ENCODE measurements around the gene ANXA4. TPM values are rescaled to one million over a fixed set of nuclear protein-coding genes. Genes with fewer than 3 reads are reported as not detected.
A peak's percentile ranks its signal among the peaks of the same experiment; 100 is the strongest.

ANXA4 gene
- total and polyA plus RNA-seq, 8 donors, result 40.8 to 193 (median 80.8) TPM

DNA sequence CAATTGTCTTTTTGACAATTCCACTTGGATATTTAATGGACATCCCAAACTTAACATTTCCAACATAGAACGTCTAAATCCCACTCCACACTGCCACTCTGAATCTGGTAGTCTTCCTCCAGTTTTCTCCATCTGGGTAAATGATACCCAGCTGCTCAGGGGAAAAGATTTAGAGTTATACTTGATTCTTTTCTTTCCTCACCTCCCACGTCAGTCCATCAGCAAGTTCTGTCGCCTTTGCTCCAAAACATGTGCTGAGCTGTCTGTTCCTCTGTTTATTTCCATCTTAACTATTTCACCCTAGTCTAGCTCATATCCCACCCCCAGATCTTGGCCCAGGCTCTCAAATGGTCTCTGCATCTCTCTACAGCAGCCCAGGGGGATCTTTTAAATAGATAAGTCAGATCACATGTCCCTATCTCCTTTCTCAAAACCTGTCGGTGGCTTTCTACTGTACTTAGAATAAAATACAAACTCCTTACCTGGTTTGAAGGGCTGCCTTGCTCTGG lies 44.2 kb downstream of the ANXA4 start:
- peaks cover 22 to 45% (median 33%) of the 10 kb centered on the region in 4 donors for H3K4me1 ChIP-seq
- no peak for TF ChIP-seq CTCF (IDR thresholded peaks at IDR 0.05)
- no peak for TF ChIP-seq POLR2AphosphoS5 (IDR thresholded peaks at IDR 0.05)
- no peak for TF ChIP-seq EP300 (IDR thresholded peaks at IDR 0.05)
- TF ChIP-seq POLR2A (IDR thresholded peaks at IDR 0.05), result no peak
- 74 to 88% (median 81%) methylated on average over 4 of the region's 4 CpGs for WGBS, 5 donors

GRCh38 chr2:69789175-69789721 lies 47.3 kb downstream of the ANXA4 start:
- intact Hi-C loops (cut with DNase I; ENCODE audit: low total_unique reads), result no loop called here
- Histone ChIP-seq H3K9me3 (no peaks in the 10 kb centered on the region), H3K36me3 (peaks cover 9 to 67% (median 40%) of the 10 kb centered on the region in 4 donors), H3K4me3 (no peak overlapping the region), H3K4me1 (peaks cover 11 to 26% (median 19%) of the 10 kb centered on the region in 4 donors), H3K27me3 (no peaks in the 10 kb centered on the region), H3K27ac (peak overlapping the region in 3 of 5 donors; percentile 58 to 67 (median 67))
- DNase-seq, result peak in 1 of 2 donors; percentile 77
- WGBS, 5 donors, result 69 to 79% (median 74%) methylated on average over 7 of the region's 7 CpGs
- TF ChIP-seq EP300 (IDR thresholded peaks at IDR 0.05), result no peak
- no peak for TF ChIP-seq CTCF (IDR thresholded peaks at IDR 0.05)
- TF ChIP-seq POLR2A (IDR thresholded peaks at IDR 0.05), result no peak
- TF ChIP-seq POLR2AphosphoS5 (IDR thresholded peaks at IDR 0.05), result no peak

More for the DNA sequence above, 44.2 kb downstream of the ANXA4 start:
- no peaks in the 10 kb centered on the region for H3K27me3 ChIP-seq
- no peak for DNase-seq
- peaks cover 9 to 49% (median 29%) of the 10 kb centered on the region in 4 donors for H3K36me3 ChIP-seq
- no peak overlapping the region for H3K27ac ChIP-seq
- no peaks in the 10 kb centered on the region for H3K9me3 ChIP-seq
- no peak overlapping the region for H3K4me3 ChIP-seq
- intact Hi-C loops (cut with DNase I; ENCODE audit: low total_unique reads), result no loop called here

DNA sequence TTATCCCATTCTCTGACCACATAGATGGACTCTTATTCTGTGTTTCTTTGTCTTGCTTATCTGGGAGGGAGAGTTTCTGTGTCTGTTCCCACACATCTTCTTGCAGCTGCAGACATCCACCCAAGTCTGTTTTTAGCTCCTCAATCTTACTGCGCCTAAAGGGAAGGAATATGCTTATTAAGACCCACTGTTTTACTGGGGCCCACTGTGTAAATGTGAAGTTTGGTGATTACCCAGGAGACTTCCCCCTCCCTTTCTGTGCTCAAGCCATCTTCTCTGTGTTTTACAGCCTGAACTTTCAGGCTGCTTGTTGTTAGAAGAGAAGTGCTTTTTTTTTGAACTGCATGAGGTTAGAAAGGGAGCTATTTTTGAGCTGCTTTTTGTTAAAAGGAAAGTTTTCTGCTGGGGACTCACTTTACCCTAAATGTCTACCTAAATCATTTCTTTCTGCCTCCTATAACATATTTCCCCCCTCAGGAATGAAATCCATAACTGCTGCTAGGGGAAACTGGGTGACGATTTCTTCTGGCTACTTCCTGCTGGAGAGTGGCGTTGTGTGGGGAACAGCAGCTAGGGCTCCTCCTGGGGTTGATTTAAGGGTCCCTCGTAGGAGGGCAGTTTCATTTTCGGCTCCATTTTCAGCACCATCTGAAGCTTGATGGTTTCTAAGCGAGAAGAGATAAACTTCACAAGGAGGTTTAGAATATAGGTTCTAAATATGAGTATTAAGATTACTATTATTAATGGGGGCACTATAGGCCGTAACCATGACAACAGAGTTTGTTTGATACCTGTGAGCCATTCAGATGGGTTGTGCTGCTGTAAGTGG lies 48.1 kb downstream of the ANXA4 start:
- intact Hi-C loops (cut with DNase I; ENCODE audit: low total_unique reads), result no loop called here
- peak in 1 of 2 donors; percentile 74 for DNase-seq
- H3K9me3 ChIP-seq, result no peaks in the 10 kb centered on the region
- no peak for TF ChIP-seq CTCF (IDR thresholded peaks at IDR 0.05)
- no peak for TF ChIP-seq POLR2AphosphoS5 (IDR thresholded peaks at IDR 0.05)
- TF ChIP-seq POLR2A (IDR thresholded peaks at IDR 0.05), result no peak
- TF ChIP-seq EP300 (IDR thresholded peaks at IDR 0.05), result no peak
- H3K4me3 ChIP-seq, result no peak overlapping the region
- H3K27me3 ChIP-seq, result no peaks in the 10 kb centered on the region
- peak overlapping the region in 3 of 5 donors; percentile 58 to 67 (median 67) for H3K27ac ChIP-seq
- peaks cover 9 to 66% (median 38%) of the 10 kb centered on the region in 4 donors for H3K36me3 ChIP-seq
- WGBS, 5 donors, result 41 to 63% (median 50%) methylated on average over 7 of the region's 7 CpGs
- H3K4me1 ChIP-seq, result peaks cover 11 to 26% (median 19%) of the 10 kb centered on the region in 4 donors

GRCh38 chr2:69790601-69790959 lies 48.6 kb downstream of the ANXA4 start:
- intact Hi-C loops (cut with DNase I; ENCODE audit: low total_unique reads), result no loop called here
- 17 to 57% (median 29%) methylated on average over 1 of the region's 1 CpG for WGBS, 5 donors
- Histone ChIP-seq H3K27ac (peak overlapping the region in 3 of 5 donors; percentile 58 to 67 (median 67)), H3K4me3 (no peak overlapping the region), H3K36me3 (peaks cover 9 to 66% (median 37%) of the 10 kb centered on the region in 4 donors), H3K4me1 (peaks cover 11 to 26% (median 19%) of the 10 kb centered on the region in 4 donors), H3K27me3 (no peaks in the 10 kb centered on the region), H3K9me3 (no peaks in the 10 kb centered on the region)
- no peak for DNase-seq
- no peak for TF ChIP-seq EP300 (IDR thresholded peaks at IDR 0.05)
- TF ChIP-seq POLR2A (IDR thresholded peaks at IDR 0.05), result no peak
